Activated CD4-positive, alpha-beta T cell treated with anti-CD3 and anti-CD28 coated beads, Interleukin-2, amount 10 ng/mL, durations not matched to agents 7 days and 5 days (primary cell): ENCODE measurements around the gene KAT7. TPM values are rescaled to one million over a fixed set of nuclear protein-coding genes. Genes with fewer than 3 reads are reported as not detected.
A peak's percentile ranks its signal among the peaks of the same experiment; 100 is the strongest.

Experiments used
- CTCF ChIA-PET: fragments of 350-600 bp; sonication (Branson Sonifier 250); formaldehyde crosslinking; loops from one replicate; lab custom pipeline; 2021; ENCODE audit warnings: antibody characterized with exemption; lab: Charles Lee
- POLR2A ChIA-PET: fragments of 350-600 bp; sonication (Branson Sonifier 250); formaldehyde crosslinking; loops from one replicate; lab custom pipeline; 2021; ENCODE audit warnings: antibody characterized with exemption; lab: Charles Lee
- DNase-seq: peaks from one replicate; pipeline ENCODE4 v3.0.0-alpha.2; 2020
- H3K27ac Mint-ChIP-seq: one replicate; pipeline ENCODE4 v1.8.0; 2021; ENCODE audit warnings: mild to moderate bottlenecking, moderate library complexity, mixed read lengths
- H3K27me3 Mint-ChIP-seq: one replicate; pipeline ENCODE4 v1.8.0; 2021; ENCODE audit warnings: mixed read lengths
- H3K36me3 Mint-ChIP-seq: one replicate; pipeline ENCODE4 v1.8.0; 2021; ENCODE audit warnings: low read depth, mixed read lengths
- H3K4me1 Mint-ChIP-seq: one replicate; pipeline ENCODE4 v1.8.0; 2021; ENCODE audit warnings: mixed read lengths
- H3K4me3 Mint-ChIP-seq: one replicate; pipeline ENCODE4 v1.8.0; 2021; ENCODE audit warnings: mild to moderate bottlenecking, moderate library complexity, mixed read lengths
- H3K9me3 Mint-ChIP-seq: one replicate; pipeline ENCODE4 v1.8.0; 2021; ENCODE audit warnings: mixed read lengths
- total RNA-seq, 2 experiments: library from RNA; stranded (reverse); gene quantifications; one replicate each; pipeline ENCODE4 v1.2.3, GENCODE V29; 2021

KAT7 gene
- 10 to 100 TPM; 78.5 to 82.4 TPM for total RNA-seq

DNA sequence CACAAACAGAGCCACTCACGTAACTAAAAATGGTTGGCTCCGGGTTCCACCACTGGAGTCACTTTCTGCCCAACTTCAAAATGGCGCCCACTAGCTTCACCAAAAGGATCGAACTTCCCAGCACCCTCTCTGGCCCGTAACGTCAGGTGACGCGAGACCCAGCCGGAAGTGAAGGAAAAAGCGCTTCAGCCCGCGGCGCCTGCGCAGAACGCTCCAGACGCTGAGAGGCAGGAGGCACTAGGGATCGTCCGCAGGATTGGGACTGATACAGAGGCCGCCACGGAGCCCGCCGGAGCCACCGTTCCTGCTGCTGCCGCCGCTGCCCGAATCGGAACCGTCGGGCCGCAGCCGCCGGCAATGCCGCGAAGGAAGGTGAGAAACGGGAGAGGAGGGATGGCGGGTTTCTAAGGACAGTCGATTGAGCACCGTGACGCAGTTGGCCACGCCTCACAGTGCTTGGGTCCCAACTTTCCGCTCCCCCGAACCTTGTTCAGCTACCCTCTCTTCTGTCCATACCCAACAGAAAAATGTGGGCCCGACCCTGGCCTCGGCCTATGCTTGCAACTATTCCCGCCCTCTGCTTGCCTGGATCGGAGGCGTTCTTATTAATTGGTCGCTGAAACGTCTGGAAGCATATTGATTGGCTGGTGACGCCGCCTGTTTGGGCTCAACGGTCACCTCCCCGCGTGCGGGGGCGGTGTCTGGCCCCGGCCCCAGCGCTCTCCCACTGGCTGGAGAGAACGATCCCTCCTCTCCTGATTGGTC lies at the start of gene KAT7:
Gene KAT7 (plus strand): TSS at position 204 of the 765 bp plus-strand sequence. CDS start 154 bp downstream, at position 358.
- Mint-ChIP-seq H3K36me3 (peaks cover 36% of the 10 kb centered on the region), H3K9me3 (no peaks in the 10 kb centered on the region), H3K4me1 (peaks cover 50% of the 10 kb centered on the region), H3K27me3 (no peaks in the 10 kb centered on the region), H3K4me3 (peak within 1 kb of the TSS; percentile 86), H3K27ac (peak within 1 kb of the TSS; percentile 98)
- POLR2A ChIA-PET: interaction anchor here (0.6 to 1.2 kb wide), 5 partner anchors 10 to 91 kb away, joined by 3 to 4 read pairs (median 4); partner anchors contain the start of gene FAM117A
- peak; percentile 99 for DNase-seq
- CTCF ChIA-PET: interaction anchor here (0.9 to 1.6 kb wide), 7 partner anchors 11 to 219 kb away, joined by 3 to 4 read pairs (median 3); partner anchors contain the start of gene SLC35B1

DNA sequence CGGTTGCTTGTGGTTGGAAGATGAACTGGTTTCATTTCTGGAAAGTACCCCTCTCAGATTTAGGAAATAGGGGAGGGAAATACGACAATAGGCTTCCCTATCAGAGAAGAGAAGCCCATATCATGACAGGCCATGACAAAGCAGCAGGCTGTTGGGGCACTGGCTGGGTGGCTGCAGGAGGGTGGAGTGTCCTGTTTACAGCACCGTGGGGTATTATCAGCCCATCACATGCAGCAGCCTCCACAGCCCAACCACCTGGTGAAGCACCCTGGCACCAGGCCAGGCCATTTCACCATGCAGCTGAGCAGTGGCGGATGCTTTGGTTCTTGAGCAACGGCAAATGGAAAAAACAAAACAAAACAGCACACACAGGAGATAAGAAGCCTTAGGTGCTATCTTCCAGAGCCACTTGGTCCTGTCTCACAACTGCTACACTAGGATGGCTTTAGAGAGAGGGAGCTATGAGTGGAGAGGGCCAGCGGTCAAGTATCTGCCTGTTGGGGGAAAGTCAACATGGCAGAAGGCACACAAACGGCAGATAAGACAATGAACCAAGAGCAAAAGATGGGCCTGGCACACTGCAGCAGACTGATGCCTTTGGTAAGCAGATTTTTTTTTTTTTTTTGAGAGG lies 48.7 kb upstream of the KAT7 start:
- no peaks in the 10 kb centered on the region for H3K27me3 Mint-ChIP-seq
- H3K36me3 Mint-ChIP-seq: peaks cover 51% of the 10 kb centered on the region
- H3K4me3 Mint-ChIP-seq: peak overlapping the region; percentile 89
- no peaks in the 10 kb centered on the region for H3K9me3 Mint-ChIP-seq
- H3K27ac Mint-ChIP-seq: peak overlapping the region; percentile 100
- H3K4me1 Mint-ChIP-seq: peaks cover 73% of the 10 kb centered on the region
- DNase-seq: peak; percentile 95
- POLR2A ChIA-PET: no interaction called here
- CTCF ChIA-PET: interaction anchor here (0.8 to 2.6 kb wide), 7 partner anchors 10 to 40 kb away, joined by 3 to 8 read pairs (median 4); partner anchors contain the start of genes FAM117A and SLC35B1

DNA sequence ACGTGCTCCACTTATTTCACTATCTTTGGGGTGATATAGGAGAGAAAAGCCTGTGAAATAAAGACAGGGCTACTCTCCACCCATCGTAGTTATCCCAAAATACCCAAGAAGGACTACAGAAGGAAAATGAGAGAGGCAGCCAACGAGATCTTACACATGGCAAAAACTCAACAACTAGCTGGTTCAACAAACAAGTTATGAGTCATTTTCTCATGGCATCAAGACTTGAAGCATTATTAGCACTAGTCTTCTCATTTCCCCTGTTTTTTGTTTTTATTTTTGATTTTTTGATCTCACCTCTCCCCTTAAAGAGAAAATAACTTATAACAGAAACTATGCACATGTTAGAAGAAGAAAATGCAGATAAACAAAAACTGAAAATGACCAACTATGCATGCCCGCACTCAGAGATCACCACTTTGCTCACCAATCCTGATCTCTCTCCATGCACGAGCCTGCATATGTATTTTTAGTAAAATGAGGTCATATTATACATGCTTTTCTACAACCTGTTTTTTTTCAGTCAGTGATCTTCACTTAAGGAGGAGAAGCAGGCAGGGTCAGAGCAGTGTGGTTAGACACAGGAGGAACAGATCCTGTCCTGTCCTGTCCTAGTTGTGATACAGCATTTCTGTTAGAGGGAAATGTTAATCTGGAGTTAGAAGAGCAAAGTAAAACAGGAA lies 47.3 kb upstream of the KAT7 start:
- Mint-ChIP-seq H3K4me3 (peak overlapping the region; percentile 89), H3K4me1 (peaks cover 85% of the 10 kb centered on the region), H3K27ac (peak overlapping the region; percentile 100), H3K27me3 (no peaks in the 10 kb centered on the region), H3K9me3 (peaks cover 3% of the 10 kb centered on the region), H3K36me3 (peaks cover 62% of the 10 kb centered on the region)
- POLR2A ChIA-PET: no interaction called here
- CTCF ChIA-PET: interaction anchor here (1.1 to 2.3 kb wide), 7 partner anchors 10 to 172 kb away, joined by 3 to 7 read pairs (median 4); partner anchors contain the start of gene FAM117A
- DNase-seq: no peak

DNA sequence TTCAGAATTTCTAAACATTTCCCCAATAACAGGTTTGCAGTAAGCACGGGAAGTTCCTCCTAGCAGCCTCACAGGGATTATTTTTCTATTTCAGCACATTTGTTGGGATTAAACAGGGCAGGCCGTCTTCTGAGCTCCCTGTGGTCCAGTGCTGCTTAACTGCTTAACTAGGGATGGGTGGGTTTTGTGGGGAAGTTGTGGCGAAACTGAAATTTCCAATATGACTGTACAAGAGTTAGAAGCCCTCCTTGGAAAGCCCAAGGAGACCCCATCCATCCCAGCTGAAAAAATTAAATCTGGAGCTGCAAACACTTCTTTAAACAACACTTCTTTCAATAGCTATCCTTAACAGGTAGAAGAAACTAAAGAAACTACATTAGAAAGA lies 46.8 kb upstream of the KAT7 start:
- POLR2A ChIA-PET: no interaction called here
- Mint-ChIP-seq H3K4me3 (peak overlapping the region; percentile 89), H3K9me3 (peaks cover 3% of the 10 kb centered on the region), H3K4me1 (peaks cover 86% of the 10 kb centered on the region), H3K27me3 (no peaks in the 10 kb centered on the region), H3K36me3 (peaks cover 61% of the 10 kb centered on the region), H3K27ac (peak overlapping the region; percentile 100)
- no peak for DNase-seq
- CTCF ChIA-PET: interaction anchor here (1.1 to 2.3 kb wide), 6 partner anchors 11 to 172 kb away, joined by 3 to 7 read pairs (median 4); no protein-coding TSS in a partner anchor

DNA sequence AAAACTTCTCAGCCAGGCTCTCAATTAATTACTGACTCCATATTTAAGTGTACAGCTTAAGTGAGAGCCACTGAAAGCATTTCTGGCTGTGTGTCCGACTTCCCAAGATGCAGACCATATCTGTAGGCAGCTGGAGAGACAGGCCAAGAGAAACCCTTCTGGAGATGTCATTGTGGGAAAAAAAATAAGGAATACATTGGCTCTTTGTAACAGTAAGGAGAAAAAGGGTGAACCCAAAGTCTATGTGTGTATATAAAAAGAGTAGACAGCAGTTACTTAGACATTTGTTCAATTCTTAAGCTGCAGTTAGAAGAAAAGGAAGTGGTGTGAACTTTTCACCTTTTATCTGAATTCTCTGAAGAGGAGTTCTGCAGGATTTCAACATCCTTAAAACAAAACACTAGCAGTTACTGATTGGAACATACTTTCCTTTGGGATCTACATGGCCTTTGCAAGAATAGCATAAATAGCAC lies 46.3 kb upstream of the KAT7 start:
- peaks cover 86% of the 10 kb centered on the region for H3K4me1 Mint-ChIP-seq
- no peaks in the 10 kb centered on the region for H3K27me3 Mint-ChIP-seq
- POLR2A ChIA-PET: no interaction called here
- CTCF ChIA-PET: interaction anchor here (1.1 to 2.3 kb wide), 8 partner anchors 11 to 173 kb away, joined by 3 to 7 read pairs (median 3); partner anchors contain the start of gene SLC35B1
- H3K4me3 Mint-ChIP-seq: peak overlapping the region; percentile 89
- H3K27ac Mint-ChIP-seq: peak overlapping the region; percentile 100
- H3K9me3 Mint-ChIP-seq: peaks cover 3% of the 10 kb centered on the region
- H3K36me3 Mint-ChIP-seq: peaks cover 60% of the 10 kb centered on the region
- no peak for DNase-seq

DNA sequence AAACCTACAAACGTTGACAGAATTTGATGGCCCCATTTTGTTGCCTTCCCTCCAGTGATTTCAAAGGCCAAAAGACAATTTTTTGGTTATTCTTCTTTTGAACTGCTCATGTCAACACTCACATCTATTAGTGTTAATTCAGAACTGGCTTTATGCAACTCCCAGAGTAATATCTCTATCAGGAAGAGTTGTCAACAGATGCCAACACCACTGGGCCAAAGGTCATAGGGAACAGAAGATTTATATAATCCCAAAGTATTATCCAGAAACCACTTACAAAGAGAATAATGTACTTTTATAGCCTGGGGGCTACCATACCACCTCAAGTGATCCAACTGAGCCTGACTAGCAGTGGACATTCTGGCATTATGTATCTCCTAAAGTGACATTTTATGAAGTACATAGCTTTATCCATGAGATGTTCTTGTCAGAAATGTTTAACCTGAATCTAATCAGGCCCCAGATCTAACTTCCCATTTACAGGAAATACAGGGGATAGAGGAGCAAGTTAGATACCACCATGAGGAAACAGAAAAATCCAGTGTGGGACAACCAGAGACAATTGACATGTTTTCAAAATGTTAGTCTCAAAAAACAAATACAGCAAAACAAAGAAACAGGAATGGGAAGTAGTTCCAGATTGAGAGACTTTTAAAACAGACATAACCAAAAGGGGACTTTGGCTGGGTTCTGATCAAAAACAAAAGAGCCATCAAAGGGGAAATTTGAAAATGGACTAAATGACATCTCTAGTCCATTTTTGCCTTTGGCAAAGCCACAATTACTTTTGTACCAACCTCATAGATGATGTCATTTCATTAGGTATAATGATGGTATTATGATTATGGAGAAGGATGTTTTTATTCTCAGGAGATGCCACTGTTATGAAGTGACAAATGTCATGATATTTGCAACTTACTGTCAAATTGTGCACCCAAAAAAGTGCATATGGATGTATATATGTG lies 43.0 kb upstream of the KAT7 start:
- H3K4me1 Mint-ChIP-seq: peaks cover 87% of the 10 kb centered on the region
- CTCF ChIA-PET: interaction anchor here (2.9 kb wide), 1 partner anchor 176 kb away, joined by 14 read pairs; no protein-coding TSS in a partner anchor
- POLR2A ChIA-PET: no interaction called here
- H3K27me3 Mint-ChIP-seq: no peaks in the 10 kb centered on the region
- no peak for DNase-seq
- H3K36me3 Mint-ChIP-seq: peaks cover 66% of the 10 kb centered on the region
- peaks cover 3% of the 10 kb centered on the region for H3K9me3 Mint-ChIP-seq
- peak overlapping the region; percentile 73 for H3K4me3 Mint-ChIP-seq
- peak overlapping the region; percentile 92 for H3K27ac Mint-ChIP-seq

DNA sequence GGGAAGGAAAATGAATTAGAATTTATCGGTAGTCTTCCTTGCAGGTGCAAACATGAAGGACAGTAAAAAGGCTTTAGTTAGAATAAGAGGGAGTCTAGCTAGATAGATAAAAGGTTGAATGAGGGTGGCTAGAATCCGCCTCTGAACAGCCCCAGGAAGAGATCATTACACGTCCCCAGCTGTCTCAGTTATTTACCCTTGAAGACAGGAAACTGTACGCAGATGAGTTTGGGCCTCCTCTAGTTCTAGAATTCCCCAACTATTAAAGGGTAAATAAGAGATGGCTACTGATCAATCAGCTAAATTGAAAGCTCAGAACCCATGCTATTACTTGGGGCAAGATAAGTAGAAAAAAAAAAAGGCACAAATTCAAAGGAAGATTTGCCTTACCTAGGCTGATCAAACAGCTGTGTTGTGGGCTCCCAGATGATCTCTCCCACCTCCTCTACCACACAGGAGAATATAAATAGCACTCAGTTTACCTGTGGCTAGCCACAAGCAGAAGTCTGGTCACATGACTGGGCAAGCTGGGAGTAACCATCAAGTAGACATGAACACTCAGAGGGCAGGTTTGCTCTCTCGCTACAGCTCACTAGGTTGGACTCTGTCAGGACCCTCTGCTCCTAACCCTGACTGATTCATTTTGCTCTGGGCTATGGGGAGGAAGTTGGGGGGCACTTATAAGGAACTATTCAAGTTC lies 41.5 kb upstream of the KAT7 start:
- Mint-ChIP-seq H3K9me3 (peaks cover 3% of the 10 kb centered on the region), H3K27ac (peak overlapping the region; percentile 92), H3K27me3 (no peaks in the 10 kb centered on the region), H3K4me3 (peak overlapping the region; percentile 73), H3K4me1 (peaks cover 76% of the 10 kb centered on the region), H3K36me3 (peaks cover 55% of the 10 kb centered on the region)
- peak; percentile 37 for DNase-seq
- POLR2A ChIA-PET: interaction anchor here (0.7 to 1.0 kb wide), 2 partner anchors 10 to 41 kb away, joined by 3 to 4 read pairs; partner anchors contain the start of gene KAT7
- CTCF ChIA-PET: interaction anchor here (0.8 to 5.4 kb wide), 10 partner anchors 10 to 177 kb away, joined by 3 to 50 read pairs (median 4); partner anchors contain the start of genes FAM117A, KAT7 and SLC35B1

DNA sequence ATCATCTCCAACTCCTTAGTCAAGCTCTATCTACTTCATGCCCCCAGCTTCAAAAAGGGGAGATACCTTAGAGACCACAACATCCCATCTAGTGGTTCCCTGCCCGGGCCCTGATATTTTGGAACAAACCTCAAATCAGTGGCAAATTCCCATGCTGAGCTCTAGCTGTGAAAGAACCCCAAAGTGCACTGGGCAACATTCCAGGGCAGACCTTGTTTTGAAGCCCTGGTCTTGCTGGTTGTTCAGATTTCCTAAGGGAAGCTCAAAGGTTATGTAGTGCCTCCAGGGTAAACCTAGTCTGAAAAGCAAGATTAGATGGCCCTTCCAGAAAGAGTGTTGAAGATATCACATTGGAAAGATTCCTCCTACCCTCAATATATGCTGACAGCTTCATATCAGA lies 40.8 kb upstream of the KAT7 start:
- CTCF ChIA-PET: interaction anchor here (0.8 to 5.4 kb wide), 13 partner anchors 10 to 178 kb away, joined by 3 to 50 read pairs (median 4); partner anchors contain the start of genes FAM117A, KAT7 and SLC35B1
- Mint-ChIP-seq H3K36me3 (peaks cover 52% of the 10 kb centered on the region), H3K27ac (peak overlapping the region; percentile 92), H3K4me1 (peaks cover 75% of the 10 kb centered on the region), H3K9me3 (peaks cover 3% of the 10 kb centered on the region), H3K27me3 (no peaks in the 10 kb centered on the region), H3K4me3 (peak overlapping the region; percentile 73)
- DNase-seq: no peak
- POLR2A ChIA-PET: interaction anchor here (0.7 kb wide), 1 partner anchor 9 kb away, joined by 3 read pairs; no protein-coding TSS in a partner anchor

DNA sequence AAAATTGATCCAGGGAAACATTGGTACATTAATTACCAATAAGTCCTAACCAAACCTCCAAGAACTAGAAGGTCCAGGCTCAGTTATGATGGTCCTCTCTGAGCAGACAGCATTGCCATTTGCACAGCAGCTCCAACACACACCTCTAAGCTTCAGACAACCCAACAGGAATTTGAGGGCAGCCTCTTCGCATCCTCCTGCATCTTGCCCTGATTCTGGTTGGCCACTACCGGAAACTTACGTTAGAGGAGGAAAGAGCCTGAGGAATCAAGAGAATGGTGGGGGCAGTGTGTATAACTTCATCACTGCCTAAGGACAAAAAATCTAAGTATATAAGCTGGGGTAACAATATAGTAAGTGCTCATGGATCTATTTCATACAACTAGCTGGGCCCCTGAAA lies 40.3 kb upstream of the KAT7 start:
- H3K4me3 Mint-ChIP-seq: peak overlapping the region; percentile 73
- peaks cover 3% of the 10 kb centered on the region for H3K9me3 Mint-ChIP-seq
- CTCF ChIA-PET: interaction anchor here (0.8 to 5.4 kb wide), 14 partner anchors 9 to 181 kb away, joined by 3 to 50 read pairs (median 4); partner anchors contain the start of genes FAM117A and SLC35B1
- POLR2A ChIA-PET: interaction anchor here (0.6 kb wide), 1 partner anchor 14 kb away, joined by 4 read pairs; no protein-coding TSS in a partner anchor
- peaks cover 47% of the 10 kb centered on the region for H3K36me3 Mint-ChIP-seq
- peak; percentile 25 for DNase-seq
- H3K27ac Mint-ChIP-seq: peak overlapping the region; percentile 92
- no peaks in the 10 kb centered on the region for H3K27me3 Mint-ChIP-seq
- peaks cover 72% of the 10 kb centered on the region for H3K4me1 Mint-ChIP-seq

DNA sequence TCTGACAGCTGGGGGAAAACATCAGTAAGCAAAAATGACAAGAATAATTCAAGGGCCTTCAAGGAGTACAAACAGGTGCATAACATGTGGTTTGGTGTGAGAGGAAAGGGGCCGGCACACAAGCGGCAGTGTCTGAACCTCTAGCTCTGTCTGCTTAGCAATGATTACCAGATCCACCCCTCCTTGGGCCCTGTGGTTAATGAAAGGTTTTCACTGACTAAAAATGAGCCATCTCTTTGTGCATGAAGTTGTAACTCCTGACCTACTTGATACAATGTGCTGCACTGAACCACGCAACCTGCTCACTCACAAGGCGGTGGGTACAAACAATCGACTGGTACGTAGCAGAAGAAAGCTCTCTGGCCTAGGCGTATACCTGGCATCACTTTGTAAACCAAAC lies 39.7 kb upstream of the KAT7 start:
- Mint-ChIP-seq H3K4me3 (peak overlapping the region; percentile 73), H3K36me3 (peaks cover 49% of the 10 kb centered on the region), H3K27me3 (no peaks in the 10 kb centered on the region), H3K9me3 (peaks cover 3% of the 10 kb centered on the region), H3K27ac (peak overlapping the region; percentile 92), H3K4me1 (peaks cover 75% of the 10 kb centered on the region)
- ChIA-PET POLR2A (interaction anchor here (0.6 kb wide), 1 partner anchor 14 kb away, joined by 4 read pairs; no protein-coding TSS in a partner anchor), CTCF (interaction anchor here (0.9 to 5.4 kb wide), 10 partner anchors 10 to 181 kb away, joined by 3 to 50 read pairs (median 4); partner anchors contain the start of genes FAM117A and SLC35B1)
- peak; percentile 63 for DNase-seq
